Uterus (tissue), 2 donors: Measurements from ENCODE around the gene MRPS15.

Experiments
- CTCF ChIP-seq, 4 experiments: fragments of 200-600 bp in 2 of 4; fragments of 450-650 bp in 2 of 4; sonication (generic) in 2 of 4; IDR thresholded peaks; one replicate each; pipeline ENCODE4 v1.5.1; 2016 to 2019; ENCODE audit warnings: antibody characterized with exemption in 4 of 4, mild to moderate bottlenecking in 2 of 4, moderate library complexity in 1 of 4
- POLR2A ChIP-seq, 2 donors: fragments of 450-650 bp; IDR thresholded peaks; one replicate each; pipeline ENCODE4 v1.6.1; 2016; ENCODE audit warnings: antibody characterized with exemption in 2 of 2, mild to moderate bottlenecking in 1 of 2, moderate library complexity in 1 of 2

GRCh38 chr1:36453600-36454388 is 10.4 kb downstream of the MRPS15 start:
- TF ChIP-seq CTCF (IDR thresholded peaks at IDR 0.05) (no peak), POLR2A (IDR thresholded peaks at IDR 0.05) (no peak)
